GM11168 (cell line): ENCODE measurements around the gene EIF3K.

Experiments
- in situ Hi-C: fragments of 300-500 bp; cut with MboI; formaldehyde crosslinking; loops from one replicate; pipeline ENCODE4 v1.12.0; 2022; ENCODE audit warnings: low sequenced_read_pairs; ENCODE audit not compliant: unreplicated experiment

EIF3K gene

DNA sequence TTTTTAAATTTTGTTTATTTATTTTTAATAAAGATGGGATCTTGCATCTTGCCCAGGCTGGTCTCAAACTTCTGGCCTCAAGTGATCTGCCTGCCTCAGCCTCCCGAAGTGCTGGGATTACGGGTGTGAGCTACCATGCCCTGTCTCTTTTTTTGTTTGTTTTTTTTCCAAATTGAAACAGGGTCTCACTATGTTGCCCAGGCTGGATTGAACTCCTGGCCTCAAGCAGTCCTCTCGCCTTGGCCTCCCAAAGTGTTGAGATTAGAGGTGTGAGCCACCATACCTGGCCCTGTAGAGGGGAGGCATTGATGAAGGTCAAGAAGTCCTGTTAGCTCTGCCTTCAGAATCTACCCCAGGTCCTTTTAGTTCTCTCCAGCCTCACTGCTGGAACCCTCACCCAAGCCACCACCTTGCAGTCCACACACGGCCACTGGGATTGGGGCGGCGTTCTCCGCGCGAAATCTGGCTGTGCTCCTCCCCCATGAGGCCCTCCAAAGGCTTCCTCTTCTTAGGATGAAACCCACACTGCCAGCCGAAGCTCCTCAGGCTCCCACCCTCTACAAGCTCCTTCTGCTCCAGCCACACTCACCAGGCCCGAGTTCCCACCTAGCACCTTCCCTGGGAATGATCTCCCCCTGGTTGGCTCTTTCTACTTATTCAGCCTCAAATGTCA lies 63.3 kb downstream of the EIF3K start:
- in situ Hi-C loops: no loop called here

DNA sequence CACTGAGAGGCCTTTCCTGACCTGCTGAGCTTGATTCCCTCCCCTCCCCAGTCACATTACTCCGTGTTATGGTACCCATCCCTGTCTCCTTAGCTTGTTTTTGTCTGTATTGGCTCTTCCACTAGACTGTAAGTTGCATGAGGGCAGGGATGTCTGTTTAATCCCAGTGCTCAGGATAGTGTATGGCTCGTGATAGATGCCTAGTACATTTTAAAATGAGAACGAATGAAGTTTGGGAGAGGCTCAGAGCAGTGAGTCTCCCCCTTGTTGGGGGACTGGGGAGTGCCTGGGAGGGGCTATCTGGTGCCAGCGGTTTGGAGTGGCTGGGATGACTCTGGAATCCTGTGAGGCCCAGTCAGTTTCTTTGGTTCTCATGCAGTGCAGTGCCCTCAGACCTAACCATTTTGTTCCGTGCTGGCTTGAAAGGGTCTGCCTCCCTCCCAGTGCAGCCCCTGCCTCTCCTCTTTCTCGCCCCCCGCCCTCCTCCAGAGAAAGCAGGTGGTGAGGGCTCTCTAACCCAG lies 63.9 kb downstream of the EIF3K start:
- in situ Hi-C loops: no loop called here

DNA sequence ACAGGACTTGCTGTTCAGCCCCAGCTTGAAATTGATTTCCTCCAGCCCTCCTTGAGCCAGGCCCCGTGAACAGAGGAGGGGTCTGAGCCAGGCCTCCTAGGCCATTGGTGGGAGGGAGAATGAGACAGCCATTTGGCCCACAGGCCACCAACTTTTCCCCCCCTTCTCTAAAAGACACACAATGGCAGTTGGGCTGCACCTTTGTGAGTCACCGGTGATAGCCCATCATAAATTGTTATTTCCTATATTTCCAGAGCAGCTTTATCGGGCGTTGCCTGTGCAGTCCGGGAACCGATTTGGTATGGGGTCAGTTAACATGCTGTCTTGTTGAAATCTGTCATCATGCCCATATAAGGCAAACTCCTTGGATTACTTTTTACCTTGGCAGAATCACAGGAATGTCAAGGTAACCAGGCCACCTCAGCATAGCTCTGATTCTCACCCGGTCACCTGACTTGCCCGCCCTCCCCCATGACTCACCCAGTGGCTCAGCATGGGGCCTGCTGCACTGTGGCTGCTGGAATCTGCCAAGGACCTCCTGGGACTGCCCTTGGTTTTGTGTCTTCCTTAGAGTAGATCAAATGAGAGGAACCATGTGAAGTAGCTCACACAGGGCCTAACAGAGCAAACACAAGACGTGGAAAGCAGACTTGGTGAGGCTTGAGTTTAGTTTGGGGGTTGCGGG lies 64.5 kb downstream of the EIF3K start:
- in situ Hi-C loops: no loop called here

DNA sequence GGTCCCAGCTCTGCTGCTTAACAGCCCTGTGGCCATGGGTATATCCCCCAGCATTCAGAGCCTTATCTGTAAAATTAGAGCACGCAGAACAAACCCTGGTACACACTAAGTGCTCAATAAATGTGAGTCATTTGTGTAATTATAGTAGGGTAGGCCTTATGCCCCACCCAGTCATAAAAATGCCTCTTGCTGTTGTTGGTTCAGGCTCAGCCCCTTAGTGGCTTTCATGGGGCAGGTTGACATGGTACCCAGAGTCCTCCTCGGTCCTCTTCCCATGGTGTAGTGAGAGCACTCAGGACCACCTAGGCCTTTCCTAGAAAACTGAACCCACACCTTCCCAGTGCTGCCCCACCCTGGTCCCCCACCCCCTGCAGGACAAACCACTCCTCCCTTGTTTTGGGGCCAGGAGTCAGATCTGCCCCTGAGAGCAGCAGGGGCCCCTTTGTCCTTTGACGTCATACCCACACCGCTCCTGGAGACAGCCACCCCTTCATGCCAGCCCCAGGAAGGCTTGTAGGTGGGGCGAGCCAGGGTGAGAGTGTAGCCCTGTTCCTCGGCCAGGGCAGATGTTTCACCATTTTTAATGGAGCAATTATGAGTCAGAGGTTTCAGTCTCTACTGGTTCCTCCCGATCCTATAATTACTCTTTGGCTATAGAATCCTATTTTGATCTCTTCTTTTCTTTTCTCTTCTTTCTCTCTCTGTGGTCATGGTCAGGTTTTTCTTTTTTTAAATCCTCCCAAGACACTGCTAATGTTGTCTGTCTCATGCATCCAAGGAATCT lies 65.3 kb downstream of the EIF3K start:
- in situ Hi-C loops: no loop called here

DNA sequence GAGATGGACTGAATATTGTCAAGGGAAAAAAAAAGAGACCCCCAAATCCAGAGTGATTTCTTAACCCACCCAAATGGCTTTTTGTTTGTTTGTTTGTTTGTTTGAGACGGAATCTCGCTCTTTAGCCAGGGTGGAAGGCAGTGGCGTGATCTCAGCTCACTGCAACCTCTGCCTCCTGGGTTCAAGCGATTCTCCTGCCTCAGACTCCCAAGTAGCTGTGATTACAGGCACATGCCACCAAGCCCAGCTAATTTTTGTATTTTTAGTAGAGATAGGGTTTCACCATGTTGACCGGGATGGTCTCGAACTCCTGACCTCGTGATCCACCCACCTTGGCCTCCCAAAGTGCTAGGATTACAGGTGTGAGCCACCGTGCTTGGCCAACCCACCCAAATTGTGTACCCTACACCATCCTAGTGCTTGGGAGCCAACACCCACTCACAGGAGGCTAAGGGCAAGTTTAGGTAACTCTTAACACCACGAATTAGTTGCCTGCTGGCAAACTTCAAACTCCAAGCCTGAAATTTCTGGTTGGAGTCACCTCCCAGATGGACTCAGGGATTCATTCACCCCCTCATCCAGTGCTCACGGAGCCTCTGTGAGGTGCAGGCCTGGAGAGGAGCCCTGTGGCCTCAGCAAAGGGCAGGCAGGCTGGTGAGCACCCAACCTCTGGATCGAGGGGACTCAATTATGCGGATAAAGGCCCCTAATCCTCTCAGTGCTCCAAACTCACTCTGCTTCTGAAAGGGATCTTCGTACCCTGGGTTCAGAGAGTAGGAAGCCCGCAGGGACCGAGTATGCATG lies 66.1 kb downstream of the EIF3K start:
- in situ Hi-C loops: no loop called here

DNA sequence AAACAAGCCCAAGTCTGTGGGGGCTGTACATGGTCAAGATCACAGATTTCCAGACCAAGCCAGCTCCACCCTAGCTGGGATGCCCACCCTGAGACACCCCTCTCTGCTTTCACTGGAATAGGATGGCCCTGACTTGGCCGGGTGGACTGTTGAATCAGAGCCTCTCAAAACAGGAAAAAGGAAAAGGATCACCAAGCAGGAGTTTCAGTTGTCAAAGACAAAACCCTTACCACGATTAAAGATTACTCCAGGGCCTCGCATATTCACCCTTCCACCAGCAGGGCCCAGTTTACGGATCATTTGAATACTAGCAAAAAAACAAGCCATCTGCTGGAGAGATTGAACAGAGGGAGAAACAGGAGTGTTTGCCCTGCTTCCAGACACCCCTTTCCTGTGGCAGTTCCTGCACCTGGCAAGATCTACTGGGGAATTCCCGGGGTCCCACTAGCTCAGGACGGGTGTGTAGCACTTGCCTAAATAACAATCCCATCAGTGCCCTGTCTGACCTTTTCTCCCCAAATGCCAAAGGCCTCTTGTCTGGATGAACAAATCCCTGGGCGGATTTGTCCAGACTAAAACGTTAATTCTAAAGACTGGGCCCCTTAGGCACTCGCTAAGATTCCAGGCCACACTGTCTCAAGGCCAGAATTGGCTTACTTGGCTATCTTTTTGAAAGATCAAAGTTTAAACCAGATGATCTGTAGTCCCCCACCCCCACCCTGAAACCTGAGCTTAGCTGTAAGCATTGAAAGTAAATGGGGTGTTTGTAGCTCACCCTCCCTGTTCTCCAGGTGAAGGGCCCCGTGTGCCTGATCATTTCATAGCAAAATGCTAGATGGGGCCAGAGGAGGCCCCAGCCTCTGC lies 66.9 kb downstream of the EIF3K start:
- in situ Hi-C loops: no loop called here

DNA sequence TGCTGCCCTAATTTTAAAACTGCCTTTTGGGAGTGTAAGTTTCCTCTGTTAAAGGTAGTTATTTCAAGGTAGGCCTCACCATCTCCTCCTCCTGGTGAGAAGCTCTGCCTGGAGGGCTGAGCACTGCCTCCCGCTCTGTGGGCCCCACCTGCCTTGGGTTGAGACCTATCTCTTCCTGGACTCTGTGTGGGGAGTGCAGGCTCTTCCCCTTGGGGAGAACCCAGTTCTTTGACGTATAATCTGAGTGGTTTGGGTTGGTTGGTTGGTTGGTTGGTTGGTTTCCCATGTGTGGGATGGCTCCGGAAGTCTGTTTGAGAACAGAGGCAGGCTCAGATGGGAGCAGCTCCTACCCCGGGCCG lies 67.5 kb downstream of the EIF3K start:
- in situ Hi-C loops: no loop called here
